Stimulated activated CD4-positive, alpha-beta T cell treated with anti-CD3 and anti-CD28 coated beads, Interleukin-2, amount 100 ng/mL, for 4 hours (primary cell): ENCODE measurements around the gene LBX2.

Experiments used
- DNase-seq: peaks from one replicate; pipeline ENCODE4 v3.0.0-alpha.2; 2020; ENCODE audit warnings: low read depth

Gene LBX2

GRCh38 chr2:74457129-74457548 is 42.3 kb downstream of the LBX2 start:
- DNase-seq = no peak

GRCh38 chr2:74454654-74455511 is 44.5 kb downstream of the LBX2 start, which contains the start of gene INO80B:
Gene INO80B (plus strand): TSS chr2:74455087. CDS start chr2:74455117, 30 bp downstream.
- peak; percentile 97 for DNase-seq

GRCh38 chr2:74450570-74451190 is 48.7 kb downstream of the LBX2 start:
- DNase-seq = no peak

- DNase-seq = no peak
Observed at GRCh38 chr2:74448771-74449170, 50.6 kb downstream of the LBX2 start.
